ENCODE measurements around the gene SCFD2. TPM values are rescaled to one million over a fixed set of nuclear protein-coding genes. Genes with fewer than 3 reads are reported as not detected.

Gene SCFD2
- polyA plus RNA-seq, 12 donors: 10.3 to 13.4 (median 11.6) TPM; not detected in 1

DNA sequence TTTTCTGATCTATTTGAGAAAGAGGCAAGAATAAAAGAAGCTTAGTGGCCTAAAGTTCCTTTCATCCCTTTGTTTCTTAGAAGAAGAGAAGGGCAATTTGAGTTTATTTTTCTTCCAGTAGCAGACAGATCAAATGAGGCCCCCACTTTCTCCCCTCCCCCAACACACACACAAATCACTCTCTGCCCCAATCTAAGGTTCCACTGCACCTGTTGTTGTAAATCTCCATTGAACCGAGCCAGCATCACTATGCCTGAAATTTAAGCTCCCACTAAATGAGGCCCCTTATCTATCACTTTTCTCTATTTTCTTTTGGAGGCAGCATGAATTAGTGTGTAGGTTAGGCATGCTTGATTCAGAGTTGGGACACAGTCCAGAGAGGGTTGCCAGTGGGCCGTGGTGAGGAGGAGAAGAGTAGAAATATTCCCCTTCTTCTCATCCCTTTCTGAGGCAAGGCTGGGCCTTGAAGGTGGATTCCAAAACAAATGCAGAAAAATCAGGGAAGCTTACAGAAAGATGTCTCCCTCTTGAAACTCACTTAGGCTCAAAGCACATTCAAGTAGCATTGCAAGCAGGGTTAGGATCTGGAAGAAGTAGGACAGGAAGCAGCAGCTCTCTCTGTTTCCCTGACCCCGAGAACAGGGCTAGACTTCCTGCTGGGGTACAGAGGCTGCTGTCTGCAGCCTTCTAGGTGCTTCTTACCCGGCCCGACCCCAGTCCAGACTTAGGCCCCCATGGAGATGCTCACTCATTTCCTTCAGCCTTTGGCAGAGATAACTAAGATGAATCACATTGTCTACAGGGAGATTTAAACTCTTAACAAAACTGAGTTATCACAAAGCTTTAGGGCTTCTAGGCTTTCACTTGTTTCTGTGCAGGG, 433.0 kb downstream of the SCFD2 start:
- no peak for DNase-seq

GRCh38 chr4:52931243-52931642, 434.6 kb downstream of the SCFD2 start:
- no peak for DNase-seq

DNA sequence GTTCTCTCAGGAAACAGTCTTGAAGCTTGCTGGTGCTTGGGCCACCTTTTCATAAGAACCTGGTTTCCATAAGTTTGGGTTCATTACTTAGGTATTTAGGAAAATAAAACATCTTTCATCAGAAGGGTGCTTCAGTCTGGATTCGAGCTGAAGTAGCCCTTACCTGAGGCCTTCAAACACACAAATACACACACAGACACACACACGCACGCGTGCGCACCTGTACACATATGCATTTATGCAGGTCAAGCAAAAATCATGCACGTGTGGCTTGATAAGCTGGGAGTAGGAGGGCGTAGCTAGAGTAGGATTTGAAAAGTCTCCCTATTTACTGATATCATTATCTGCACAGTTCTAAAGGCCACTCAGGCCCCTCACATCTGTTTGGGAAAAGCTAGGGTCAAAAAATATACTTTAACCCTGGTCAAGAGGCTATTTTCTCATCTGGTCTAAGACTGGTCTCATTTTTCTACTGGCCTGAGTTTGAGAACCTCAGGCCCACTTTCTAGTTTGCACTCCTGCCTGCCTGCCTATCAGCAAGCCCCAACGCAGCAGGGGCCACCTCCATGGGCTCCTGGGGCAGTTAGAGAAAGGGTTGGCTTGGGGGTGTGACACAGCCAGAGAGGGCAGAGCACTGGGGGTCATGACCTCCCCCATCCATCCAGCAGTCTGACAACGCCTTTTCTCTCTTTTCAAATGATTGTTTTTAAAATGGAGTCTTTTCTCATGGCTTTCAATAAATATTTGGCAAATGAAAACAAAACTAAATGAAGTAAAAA, 439.5 kb downstream of the SCFD2 start:
- DNase-seq: no peak

GRCh38 chr4:52925531-52925968, 440.3 kb downstream of the SCFD2 start:
- no peak for DNase-seq

GRCh38 chr4:52919461-52919860, 446.4 kb downstream of the SCFD2 start:
- DNase-seq: no peak

DNA sequence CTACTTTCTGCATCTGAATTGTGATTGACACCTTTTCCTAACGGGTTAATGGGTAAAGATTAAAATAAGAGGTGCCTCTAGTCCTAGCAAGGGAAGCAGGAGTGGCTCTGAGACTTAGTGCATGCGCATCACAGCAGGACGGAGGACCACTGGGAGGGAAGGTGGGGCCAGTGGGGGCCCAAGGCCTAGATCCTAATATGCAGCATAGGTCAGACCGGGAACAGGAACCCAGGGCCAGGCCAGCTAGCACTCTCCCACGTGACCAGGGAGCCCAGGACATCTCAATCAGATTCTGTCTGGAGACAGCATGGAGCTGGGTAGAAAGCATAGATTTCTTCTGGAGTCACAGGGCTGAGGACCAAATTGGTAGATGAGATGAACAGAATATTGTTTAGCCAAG, 448.0 kb downstream of the SCFD2 start:
- no peak for DNase-seq

GRCh38 chr4:52915730-52916300, 450.0 kb downstream of the SCFD2 start:
- no peak for DNase-seq

DNA sequence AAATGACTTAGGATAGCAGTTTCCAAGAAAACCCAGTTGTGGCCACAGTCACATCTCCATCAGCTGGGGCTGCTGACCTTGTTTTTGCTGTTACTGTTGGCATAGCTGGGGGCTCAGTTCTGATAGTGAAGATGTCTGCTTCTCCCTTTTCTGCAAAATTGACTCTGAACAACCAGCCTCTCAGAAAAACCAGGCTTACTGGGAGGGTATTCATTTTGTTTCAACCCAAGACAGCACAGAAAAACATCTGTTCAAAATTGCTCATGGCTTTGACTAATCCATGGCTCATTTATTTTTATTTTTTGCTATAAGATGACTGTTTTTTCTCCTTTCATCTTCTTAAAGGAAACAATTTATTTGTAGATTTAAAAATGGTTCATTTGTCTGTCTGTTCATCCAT, 450.7 kb downstream of the SCFD2 start:
- DNase-seq: no peak

- DNase-seq: no peak
Observed at GRCh38 chr4:52914051-52914605, 451.7 kb downstream of the SCFD2 start.

- DNase-seq: no peak
Observed at GRCh38 chr4:52912608-52913007, 453.3 kb downstream of the SCFD2 start.

GRCh38 chr4:52911684-52912294, 454.1 kb downstream of the SCFD2 start:
- peak; percentile 36 for DNase-seq

GRCh38 chr4:52910115-52910514, 455.7 kb downstream of the SCFD2 start:
- DNase-seq: no peak

GRCh38 chr4:52907510-52907909, 458.4 kb downstream of the SCFD2 start:
- no peak for DNase-seq

DNA sequence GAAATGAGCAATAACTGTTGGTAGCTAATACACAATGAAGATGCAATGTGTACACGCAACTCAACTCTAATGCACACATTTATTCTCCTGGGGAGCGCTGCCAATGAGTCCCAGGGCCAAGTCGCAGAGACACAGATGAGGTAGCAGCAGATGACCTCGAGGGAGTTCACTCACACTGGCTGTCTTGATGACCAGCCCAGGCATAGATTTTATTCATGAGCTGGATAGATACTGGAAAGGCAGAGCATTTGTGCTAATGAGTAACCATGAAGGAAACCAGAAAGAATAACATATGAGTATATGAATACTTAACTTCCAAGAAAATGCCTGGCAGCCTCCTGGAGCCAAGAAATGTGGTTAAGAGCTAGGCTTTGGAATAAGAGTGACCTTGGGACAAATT, 461.4 kb downstream of the SCFD2 start:
- DNase-seq: no peak

DNA sequence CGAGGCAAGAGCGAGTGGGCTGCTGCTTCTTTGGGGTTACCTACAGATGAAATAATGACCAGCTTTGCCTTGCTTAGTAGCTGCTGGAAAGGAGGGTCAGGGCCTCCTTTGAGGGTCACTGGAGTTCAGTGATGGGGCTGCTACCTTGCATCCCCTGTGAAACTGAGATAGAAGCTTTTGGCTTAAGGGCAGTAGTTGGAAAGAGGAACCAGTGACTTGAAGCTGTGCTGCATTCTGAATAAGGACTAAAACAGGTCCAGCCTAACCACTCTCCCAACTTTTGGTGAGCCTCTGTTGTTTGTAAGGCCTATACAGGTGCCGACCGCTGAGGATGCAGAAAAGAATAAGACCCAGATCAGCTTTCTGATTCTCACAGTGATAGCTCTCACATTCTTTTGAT, 462.6 kb downstream of the SCFD2 start:
- DNase-seq: no peak

- DNase-seq: no peak
Observed at GRCh38 chr4:52894443-52894842, 471.4 kb downstream of the SCFD2 start.

DNA sequence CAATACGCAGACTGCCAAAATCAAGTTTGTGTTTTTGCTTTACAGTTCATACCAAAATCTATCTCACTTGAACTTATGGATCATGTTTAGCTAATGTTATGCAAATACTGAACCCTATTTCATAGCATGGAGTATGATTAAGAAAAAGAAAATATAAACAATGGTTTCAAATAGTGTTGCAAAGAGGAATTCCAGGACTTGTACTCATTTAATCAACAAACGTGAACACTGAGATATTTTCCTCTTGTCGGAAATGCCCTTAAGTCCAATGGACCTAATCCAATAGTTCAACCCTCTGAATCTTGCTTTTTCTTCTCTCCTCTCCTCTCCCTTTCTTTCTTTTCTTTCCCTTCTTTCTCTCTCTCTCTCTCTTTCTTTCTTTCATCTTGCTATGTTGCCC, 473.0 kb downstream of the SCFD2 start:
- DNase-seq: no peak

- DNase-seq: no peak
Observed at GRCh38 chr4:52891743-52892142, 474.1 kb downstream of the SCFD2 start.

DNA sequence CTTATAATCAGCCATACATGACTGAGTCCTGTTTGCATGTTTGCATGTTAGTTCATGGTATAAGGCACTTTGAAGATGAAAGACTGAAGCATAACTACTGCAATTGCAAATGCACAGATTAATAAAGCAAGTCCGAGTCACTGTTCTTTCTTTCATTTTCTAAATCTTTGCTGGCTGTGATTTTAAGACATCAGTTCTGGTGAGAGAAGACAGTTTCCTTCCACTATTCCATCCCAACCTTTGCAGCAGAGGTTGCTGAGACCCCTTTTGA, 475.4 kb downstream of the SCFD2 start:
- no peak for DNase-seq

DNA sequence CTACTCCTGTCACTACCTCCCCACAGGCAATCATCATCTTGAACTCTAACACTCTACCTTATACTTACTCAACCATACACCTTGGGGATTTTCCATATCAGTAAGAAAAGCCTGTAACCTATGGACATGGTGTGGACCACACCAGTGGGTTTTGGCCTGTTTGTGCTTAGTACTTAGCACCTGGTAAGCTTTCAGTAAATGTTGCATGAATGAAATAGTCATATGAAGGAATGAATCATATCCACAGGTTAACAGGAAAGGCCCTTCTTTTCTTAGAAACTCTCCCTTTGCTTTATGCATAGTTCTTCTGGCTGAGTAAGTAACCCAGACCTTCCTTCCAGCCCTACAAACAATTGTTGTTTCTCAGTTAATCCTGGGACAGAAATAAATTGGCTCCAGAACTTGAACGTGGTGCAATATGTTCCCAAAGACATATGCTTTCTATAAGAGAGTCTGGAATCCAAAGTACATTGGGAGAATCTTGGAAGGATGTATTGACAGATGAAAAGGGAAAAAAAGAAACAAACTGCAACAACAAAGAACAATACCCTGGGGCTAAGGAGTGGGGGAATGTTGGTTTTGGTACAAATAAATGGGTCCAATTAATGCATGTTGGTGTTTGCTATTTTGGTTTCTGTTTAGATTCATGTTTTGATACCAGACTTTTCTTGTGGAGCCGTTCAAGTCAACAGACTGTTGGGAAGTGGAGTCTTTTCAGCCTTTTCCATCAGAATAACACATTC, 475.9 kb downstream of the SCFD2 start:
- DNase-seq: no peak

- DNase-seq: no peak
Observed at GRCh38 chr4:52889354-52889753, 476.5 kb downstream of the SCFD2 start.

All from muscle of arm (tissue), 12 donors.